B cell (primary cell): ENCODE results near the gene IGSF8. TPM values are rescaled to one million over a fixed set of nuclear protein-coding genes. Genes with fewer than 3 reads are reported as not detected.
"Not testable (repeated sequence)": the region's sequence is repeated elsewhere in the genome, so short reads cannot be mapped to it uniquely, and the experiment has no call there.

Source experiments
- ATAC-seq: fragments of 200-7000 bp; cut with Tn5 transposase; one replicate; pipeline ENCODE4 v1.10.0; 2021; ENCODE audit warnings: low read depth, mild to moderate bottlenecking, moderate number of reproducible peaks, moderate library complexity
- CTCF ChIA-PET: fragments of 350-600 bp; sonication (Branson Sonifier 250); formaldehyde crosslinking; loops from one replicate; lab custom pipeline; 2021; ENCODE audit warnings: antibody characterized with exemption, inconsistent platforms; lab: Charles Lee
- POLR2A ChIA-PET: fragments of 350-600 bp; sonication (Branson Sonifier 250); formaldehyde crosslinking; loops from one replicate; lab custom pipeline; 2021; ENCODE audit warnings: antibody characterized with exemption; lab: Charles Lee
- DNase-seq: peaks from one replicate; pipeline ENCODE4 v3.0.0; 2013
- H2AFZ ChIP-seq: 2 replicates; pipeline ENCODE4 v1.6.1; 2012; ENCODE audit warnings: mild to moderate bottlenecking, low read depth, low read length; ENCODE audit not compliant: insufficient read depth, poor library complexity, severe bottlenecking
- H3K27ac ChIP-seq, 2 donors: 1 replicate in 1 of 2; 2 replicates in 1 of 2; pipeline ENCODE4 v1.5.1; 2012 to 2013; ENCODE audit warnings: low read length in 2 of 2, mild to moderate bottlenecking in 2 of 2, moderate library complexity in 1 of 2
- H3K27me3 ChIP-seq, 4 experiments: fragments of 200-600 bp in 1 of 4; sonication (generic) in 1 of 4; replicated peaks in 1 of 4; 1 replicate in 2 of 4; 2 replicates in 2 of 4; pipeline versions ENCODE4 v1.6.1 to v1.7.0; 2013 to 2016; ENCODE audit warnings: low read length in 3 of 4, mild to moderate bottlenecking in 2 of 4, mixed read lengths in 1 of 4, moderate library complexity in 1 of 4; ENCODE audit not compliant: insufficient read depth in 4 of 4, control insufficient read depth in 3 of 4; ENCODE audit errors: control extremely low read depth in 1 of 4
- H3K36me3 ChIP-seq, 2 experiments: replicated peaks in 1 of 2; 1 replicate in 1 of 2; 2 replicates in 1 of 2; pipeline versions ENCODE4 v1.6.1 to v1.7.1; 2013; ENCODE audit warnings: low read length in 1 of 2; ENCODE audit not compliant: insufficient read depth in 2 of 2, control insufficient read depth in 1 of 2; ENCODE audit errors: control extremely low read depth in 1 of 2, extremely low read depth in 1 of 2
- H3K4me1 ChIP-seq, 2 donors: fragments of 200-600 bp in 1 of 2; sonication (generic) in 1 of 2; 1 replicate in 1 of 2; 2 replicates in 1 of 2; pipeline versions ENCODE4 v1.5.1 to v1.6.1; 2013 to 2017; ENCODE audit warnings: low read length in 2 of 2; ENCODE audit not compliant: control insufficient read depth in 2 of 2, insufficient read depth in 2 of 2
- H3K4me2 ChIP-seq: replicated peaks from 2 replicates; pipeline ENCODE3; 2012; ENCODE audit warnings: mild to moderate bottlenecking, low read depth, low read length; ENCODE audit not compliant: poor library complexity, severe bottlenecking
- H3K4me3 ChIP-seq, 5 experiments: fragments of 200-600 bp in 1 of 5; sonication (generic) in 1 of 5; 1 replicate in 3 of 5; 2 replicates in 2 of 5; pipeline versions ENCODE4 v1.5.1 to v1.7.0; 2011 to 2016; ENCODE audit warnings: low read length in 4 of 5, mild to moderate bottlenecking in 4 of 5, low read depth in 2 of 5, control low read depth in 1 of 5, moderate library complexity in 1 of 5; ENCODE audit not compliant: insufficient read depth in 1 of 5; ENCODE audit errors: control extremely low read depth in 1 of 5, extremely low read depth in 1 of 5
- H3K79me2 ChIP-seq: fragments of 200-600 bp; sonication (generic); one replicate; pipeline ENCODE4 v1.6.0; 2016; ENCODE audit warnings: low read length; ENCODE audit not compliant: control insufficient read depth, insufficient read depth
- H3K9ac ChIP-seq: fragments of 200-600 bp; sonication (generic); 2 replicates; pipeline ENCODE4 v1.6.1; 2017; ENCODE audit warnings: mild to moderate bottlenecking, low read length, moderate library complexity
- H3K9me3 ChIP-seq, 3 donors: one replicate each; pipeline versions ENCODE4 v1.6.1 to v1.7.1; 2013; ENCODE audit warnings: low read length in 2 of 3; ENCODE audit not compliant: control insufficient read depth in 2 of 3, insufficient read depth in 1 of 3; ENCODE audit errors: control extremely low read depth in 1 of 3
- H4K20me1 ChIP-seq: 2 replicates; pipeline ENCODE4 v1.6.0; 2012; ENCODE audit warnings: mild to moderate bottlenecking, low read length; ENCODE audit not compliant: insufficient read depth, control insufficient read depth, poor library complexity, severe bottlenecking
- H3K27ac Mint-ChIP-seq: one replicate; pipeline ENCODE4 v1.8.0; 2021; ENCODE audit warnings: mixed read lengths
- H3K27me3 Mint-ChIP-seq: one replicate; pipeline ENCODE4 v1.8.0; 2021; ENCODE audit warnings: mixed read lengths
- H3K4me1 Mint-ChIP-seq: one replicate; pipeline ENCODE4 v1.8.0; 2021; ENCODE audit warnings: mixed read lengths
- H3K4me3 Mint-ChIP-seq: one replicate; pipeline ENCODE4 v1.8.0; 2021; ENCODE audit warnings: mixed read lengths
- H3K9me3 Mint-ChIP-seq: one replicate; pipeline ENCODE4 v1.8.0; 2022; ENCODE audit warnings: mixed read lengths; ENCODE audit not compliant: insufficient read depth
- EZH2 ChIP-seq: IDR thresholded peaks from 2 replicates; pipeline ENCODE4 v1.6.1; 2012; ENCODE audit warnings: borderline replicate concordance, low read depth, mild to moderate bottlenecking, moderate library complexity, low read length; ENCODE audit not compliant: insufficient read depth, poor library complexity, severe bottlenecking
- WGBS: methylation state at CpG from one replicate; pipeline ENCODE4 v1.1.5; 2013; ENCODE audit warnings: missing lambda C conversion rate; ENCODE audit not compliant: insufficient coverage; 5-methylcytosine and 5-hydroxymethylcytosine counted together
- intact Hi-C: fragments of 100-400 bp; cut with micrococcal nuclease; formaldehyde crosslinking; loops from one replicate; pipeline ENCODE4 v1.10.0; 2022
- polyA plus RNA-seq: library from polyadenylated mRNA; depleted of rRNA; stranded (reverse); fragments of >200 nt; gene quantifications from 2 replicates; pipeline ENCODE4 v1.2.3, GENCODE V29; 2012
- total RNA-seq, 2 donors: library from RNA; stranded (reverse); fragments of 120-200 nt in 1 of 2; gene quantifications; 1 replicate in 1 of 2; 2 replicates in 1 of 2; pipeline versions ENCODE4 v1.2.3 to v1.2.4, GENCODE V29; 2013 to 2022
- TF ChIP-seq, protein P1 (sequence below): fragments of 200-600 bp; IDR thresholded peaks from one replicate; pipeline ENCODE4 v1.8.0; 2022; ENCODE audit warnings: antibody characterized with exemption, mild to moderate bottlenecking

Gene IGSF8
- total and polyA plus RNA-seq, 2 donors (not counting 1 experiment from before 2014, with no cell fraction given): 37.2 to 56.0 TPM

DNA sequence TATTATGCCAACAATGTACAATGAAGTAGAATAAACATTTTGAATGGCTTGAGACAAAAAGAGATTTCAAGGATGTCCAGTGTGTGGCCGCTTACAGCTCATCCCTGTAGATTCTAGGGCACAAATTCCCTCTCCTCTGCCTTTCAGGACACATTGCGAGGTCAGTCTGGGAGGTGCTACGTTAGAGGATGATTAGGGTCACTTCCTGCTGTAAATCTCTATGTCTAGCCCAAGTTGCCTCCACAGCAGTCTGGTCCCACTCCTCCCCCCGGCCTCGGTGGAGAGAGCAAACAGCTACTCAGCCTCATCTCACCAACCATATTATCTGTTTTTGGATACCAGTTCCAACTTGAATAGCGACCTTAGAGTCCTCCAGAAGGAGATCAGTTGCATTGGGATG, 45.5 kb downstream of the IGSF8 start:
- no peak overlapping the region for H3K4me2 ChIP-seq
- H3K27me3 ChIP-seq: peaks cover 0 to 44% (median 20%) of the 10 kb centered on the region in 4 experiments
- POLR2A ChIA-PET: no interaction called here
- intact Hi-C loops: no loop called here
- Mint-ChIP-seq H3K4me1 (no peaks in the 10 kb centered on the region), H3K4me3 (no peak overlapping the region), H3K27me3 (peaks cover 59% of the 10 kb centered on the region), H3K9me3 (no peaks in the 10 kb centered on the region), H3K27ac (no peak overlapping the region)
- CTCF ChIA-PET: interaction anchor here (0.7 kb wide), 1 partner anchor 11 kb away, joined by 3 read pairs; no protein-coding TSS in a partner anchor
- no peak overlapping the region for H3K27ac ChIP-seq
- no peak overlapping the region for H3K4me3 ChIP-seq
- H2AFZ ChIP-seq: no peak overlapping the region
- no peaks in the 10 kb centered on the region for H3K79me2 ChIP-seq
- WGBS: 67% methylated on average over 4 of the region's 6 CpGs
- H4K20me1 ChIP-seq: no peaks in the 10 kb centered on the region
- H3K36me3 ChIP-seq: no peaks in the 10 kb centered on the region
- DNase-seq: no peak
- TF ChIP-seq EZH2: no peak
- TF ChIP-seq, protein P1, sequence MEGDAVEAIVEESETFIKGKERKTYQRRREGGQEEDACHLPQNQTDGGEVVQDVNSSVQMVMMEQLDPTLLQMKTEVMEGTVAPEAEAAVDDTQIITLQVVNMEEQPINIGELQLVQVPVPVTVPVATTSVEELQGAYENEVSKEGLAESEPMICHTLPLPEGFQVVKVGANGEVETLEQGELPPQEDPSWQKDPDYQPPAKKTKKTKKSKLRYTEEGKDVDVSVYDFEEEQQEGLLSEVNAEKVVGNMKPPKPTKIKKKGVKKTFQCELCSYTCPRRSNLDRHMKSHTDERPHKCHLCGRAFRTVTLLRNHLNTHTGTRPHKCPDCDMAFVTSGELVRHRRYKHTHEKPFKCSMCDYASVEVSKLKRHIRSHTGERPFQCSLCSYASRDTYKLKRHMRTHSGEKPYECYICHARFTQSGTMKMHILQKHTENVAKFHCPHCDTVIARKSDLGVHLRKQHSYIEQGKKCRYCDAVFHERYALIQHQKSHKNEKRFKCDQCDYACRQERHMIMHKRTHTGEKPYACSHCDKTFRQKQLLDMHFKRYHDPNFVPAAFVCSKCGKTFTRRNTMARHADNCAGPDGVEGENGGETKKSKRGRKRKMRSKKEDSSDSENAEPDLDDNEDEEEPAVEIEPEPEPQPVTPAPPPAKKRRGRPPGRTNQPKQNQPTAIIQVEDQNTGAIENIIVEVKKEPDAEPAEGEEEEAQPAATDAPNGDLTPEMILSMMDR: no peak
- peaks cover 0 to 3% (median 0%) of the 10 kb centered on the region in 3 donors for H3K9me3 ChIP-seq
- H3K9ac ChIP-seq: no peak overlapping the region
- ATAC-seq: no peak
- H3K4me1 ChIP-seq: no peaks in the 10 kb centered on the region

GRCh38 chr1:160050619-160051018, 47.8 kb downstream of the IGSF8 start:
- CTCF ChIA-PET: interaction anchor here (1.1 to 1.5 kb wide), 2 partner anchors 11 to 44 kb away, joined by 3 to 4 read pairs; no protein-coding TSS in a partner anchor
- peaks cover 0 to 45% (median 20%) of the 10 kb centered on the region in 4 experiments for H3K27me3 ChIP-seq
- DNase-seq: no peak
- H3K4me3 ChIP-seq: no peak overlapping the region
- H3K4me1 ChIP-seq: peaks cover 11 to 12% of the 10 kb centered on the region in 2 donors
- no peak overlapping the region for H3K27ac Mint-ChIP-seq
- H3K27ac ChIP-seq: no peak overlapping the region
- TF ChIP-seq, protein P1: no peak
- TF ChIP-seq EZH2: no peak
- POLR2A ChIA-PET: no interaction called here
- intact Hi-C loops: no loop called here
- H3K4me2 ChIP-seq: no peak overlapping the region
- H3K9me3 ChIP-seq: peaks cover 0 to 3% (median 0%) of the 10 kb centered on the region in 3 donors
- peaks cover 47% of the 10 kb centered on the region for H3K27me3 Mint-ChIP-seq
- no peak overlapping the region for H2AFZ ChIP-seq
- H3K9me3 Mint-ChIP-seq: no peaks in the 10 kb centered on the region
- no peak overlapping the region for H3K4me3 Mint-ChIP-seq
- H3K9ac ChIP-seq: no peak overlapping the region
- peaks cover 12% of the 10 kb centered on the region for H3K4me1 Mint-ChIP-seq
- H4K20me1 ChIP-seq: no peaks in the 10 kb centered on the region
- 80% methylated on average over 1 of the region's 1 CpG for WGBS
- H3K79me2 ChIP-seq: no peaks in the 10 kb centered on the region
- H3K36me3 ChIP-seq: no peaks in the 10 kb centered on the region
- ATAC-seq: no peak

GRCh38 chr1:160050182-160050581, 48.2 kb downstream of the IGSF8 start:
- H3K79me2 ChIP-seq, H4K20me1 ChIP-seq, H3K9ac ChIP-seq, H3K27ac Mint-ChIP-seq, H2AFZ ChIP-seq, POLR2A ChIA-PET, H3K4me2 ChIP-seq, H3K4me3 ChIP-seq, H3K4me3 Mint-ChIP-seq, H3K9me3 Mint-ChIP-seq, intact Hi-C loops, H3K36me3 ChIP-seq, DNase-seq, ATAC-seq, H3K27ac ChIP-seq, H3K9me3 ChIP-seq: not testable (repeated sequence)
- Mint-ChIP-seq H3K4me1 (peaks cover 12% of the 10 kb centered on the region), H3K27me3 (peaks cover 45% of the 10 kb centered on the region)
- Histone ChIP-seq H3K4me1 (peaks cover 11 to 12% of the 10 kb centered on the region in 2 donors), H3K27me3 (peaks cover 0 to 41% (median 20%) of the 10 kb centered on the region in 4 experiments)
- CTCF ChIA-PET: interaction anchor here (0.7 to 1.5 kb wide), 3 partner anchors 11 to 68 kb away, joined by 3 to 4 read pairs (median 3); no protein-coding TSS in a partner anchor
- WGBS: 100% methylated on average over 1 of the region's 2 CpGs
